CD4-positive, alpha-beta T cell treated with Interleukin-4 for 4 hours (primary cell): ENCODE results near the gene AR.

Experiments
- DNase-seq: peaks from one replicate; pipeline ENCODE4 v3.0.0-alpha.2; 2020

The AR gene

GRCh38 chrX:67564475-67564874, 20.7 kb downstream of the AR start:
- no peak for DNase-seq

- DNase-seq, result no peak
Observed at GRCh38 chrX:67568769-67569168, 24.9 kb downstream of the AR start.

- no peak for DNase-seq
Observed at GRCh38 chrX:67570839-67571238, 27.0 kb downstream of the AR start.

GRCh38 chrX:67574696-67575095, 30.9 kb downstream of the AR start:
- DNase-seq, result no peak

GRCh38 chrX:67582436-67582835, 38.6 kb downstream of the AR start:
- no peak for DNase-seq

GRCh38 chrX:67583171-67583570, 39.4 kb downstream of the AR start:
- DNase-seq, result no peak

- no peak for DNase-seq
Observed at GRCh38 chrX:67585401-67585800, 41.6 kb downstream of the AR start.

GRCh38 chrX:67587946-67588624, 44.3 kb downstream of the AR start:
- no peak for DNase-seq

GRCh38 chrX:67596839-67597790, 53.3 kb downstream of the AR start:
- DNase-seq, result no peak

GRCh38 chrX:67599532-67599931, 55.7 kb downstream of the AR start:
- no peak for DNase-seq

GRCh38 chrX:67601771-67602170, 58.0 kb downstream of the AR start:
- DNase-seq, result no peak

GRCh38 chrX:67604979-67605703, 61.3 kb downstream of the AR start:
- no peak for DNase-seq

- no peak for DNase-seq
Observed at GRCh38 chrX:67607466-67607865, 63.6 kb downstream of the AR start.

- DNase-seq, result no peak
Observed at GRCh38 chrX:67610282-67610681, 66.5 kb downstream of the AR start.

- no peak for DNase-seq
Observed at GRCh38 chrX:67612231-67612630, 68.4 kb downstream of the AR start.

- DNase-seq, result no peak
Observed at GRCh38 chrX:67613366-67613765, 69.5 kb downstream of the AR start.

- no peak for DNase-seq
Observed at GRCh38 chrX:67613996-67614395, 70.2 kb downstream of the AR start.

GRCh38 chrX:67614423-67614822, 70.6 kb downstream of the AR start:
- no peak for DNase-seq

- no peak for DNase-seq
Observed at GRCh38 chrX:67619253-67619652, 75.4 kb downstream of the AR start.

- DNase-seq, result no peak
Observed at GRCh38 chrX:67622053-67622585, 78.3 kb downstream of the AR start.

- no peak for DNase-seq
Observed at GRCh38 chrX:67624325-67624724, 80.5 kb downstream of the AR start.

- DNase-seq, result no peak
Observed at GRCh38 chrX:67635424-67635823, 91.6 kb downstream of the AR start.

- DNase-seq, result no peak
Observed at GRCh38 chrX:67636532-67636931, 92.7 kb downstream of the AR start.
